ENCODE data around the gene AHSP.
"Not testable (repeated sequence)": the region's sequence is repeated elsewhere in the genome, so short reads cannot be mapped to it uniquely, and the experiment has no call there.

Gene AHSP

DNA sequence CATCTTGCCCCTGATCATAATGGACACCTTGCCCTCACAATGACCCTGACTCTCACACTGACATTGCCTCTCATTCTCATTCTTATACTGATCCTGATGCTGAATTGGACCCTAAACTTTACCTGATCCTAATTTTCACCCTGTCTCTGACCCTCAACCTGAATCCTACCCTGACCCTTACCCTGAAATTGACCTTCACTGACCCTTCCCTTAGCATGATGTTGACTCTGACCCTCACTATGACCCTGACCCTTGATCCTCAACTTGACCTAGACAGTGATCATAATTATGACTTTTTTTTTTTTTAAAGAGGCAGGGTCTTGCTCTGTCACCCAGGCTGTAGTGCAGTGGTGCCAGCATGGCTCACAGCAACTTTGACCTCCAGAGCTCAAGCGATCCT is 3.4 kb downstream of the AHSP start:
- DNase-seq (ENCODE audit: low read depth): no peak

DNA sequence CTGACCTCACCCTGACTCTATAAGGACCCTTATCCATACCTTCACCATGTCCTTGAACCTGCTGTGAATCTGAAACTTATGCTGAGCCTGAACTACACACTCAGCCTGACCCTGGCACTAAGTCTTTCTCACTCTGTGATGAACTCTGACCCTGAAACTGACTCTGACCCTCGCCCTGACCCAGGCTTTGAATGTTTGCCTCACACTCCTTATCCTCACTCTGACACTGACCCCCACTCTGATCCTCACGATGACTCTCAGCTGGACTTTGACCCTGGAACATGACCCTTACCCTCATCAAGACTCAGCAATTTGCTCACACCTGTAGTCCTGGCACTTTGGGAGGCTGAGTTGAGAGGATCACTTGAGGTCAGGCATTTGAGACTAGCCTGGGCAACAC is 4.4 kb downstream of the AHSP start:
- DNase-seq (ENCODE audit: low read depth): no peak

DNA sequence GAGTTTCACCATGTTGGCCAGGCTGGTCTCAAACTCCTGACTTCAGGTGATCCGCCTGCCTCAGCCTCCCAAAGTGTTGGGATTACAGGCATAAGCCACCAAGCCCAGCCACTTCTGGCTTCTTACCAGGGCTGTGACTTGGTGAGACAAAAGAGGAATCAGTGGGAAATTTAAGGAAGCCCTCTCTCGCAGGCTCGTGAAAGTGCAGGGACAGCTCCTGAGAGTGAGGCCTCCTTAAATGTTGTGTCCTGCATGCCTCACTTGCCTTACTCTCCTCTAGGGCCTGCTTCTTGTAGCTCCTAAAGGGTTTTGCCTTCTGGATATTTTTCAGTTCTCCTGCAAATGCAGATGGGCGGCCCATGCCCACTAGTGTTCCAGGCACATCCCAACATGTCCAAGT is 5.2 kb downstream of the AHSP start:
- no peak for DNase-seq (ENCODE audit: low read depth)

DNA sequence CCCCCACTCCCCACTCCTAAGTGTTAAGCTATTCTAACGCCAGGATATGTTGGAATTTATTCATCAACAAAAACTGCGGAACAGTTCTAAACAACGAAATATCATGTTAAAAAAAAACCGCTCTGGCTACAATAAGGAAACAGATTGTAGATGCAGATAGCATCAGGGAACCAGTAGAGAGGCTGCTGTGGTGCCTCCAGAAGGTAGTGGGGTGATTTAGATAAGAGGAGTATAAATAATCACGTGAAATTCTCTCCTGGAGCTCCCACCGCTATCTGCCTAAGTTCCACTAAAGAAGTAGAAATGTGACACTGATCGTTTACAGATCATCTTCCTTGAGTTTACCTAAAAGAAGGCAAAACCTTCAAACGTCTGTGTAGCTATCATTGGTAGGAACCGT is 8.0 kb downstream of the AHSP start:
- no peak for DNase-seq (ENCODE audit: low read depth)

DNA sequence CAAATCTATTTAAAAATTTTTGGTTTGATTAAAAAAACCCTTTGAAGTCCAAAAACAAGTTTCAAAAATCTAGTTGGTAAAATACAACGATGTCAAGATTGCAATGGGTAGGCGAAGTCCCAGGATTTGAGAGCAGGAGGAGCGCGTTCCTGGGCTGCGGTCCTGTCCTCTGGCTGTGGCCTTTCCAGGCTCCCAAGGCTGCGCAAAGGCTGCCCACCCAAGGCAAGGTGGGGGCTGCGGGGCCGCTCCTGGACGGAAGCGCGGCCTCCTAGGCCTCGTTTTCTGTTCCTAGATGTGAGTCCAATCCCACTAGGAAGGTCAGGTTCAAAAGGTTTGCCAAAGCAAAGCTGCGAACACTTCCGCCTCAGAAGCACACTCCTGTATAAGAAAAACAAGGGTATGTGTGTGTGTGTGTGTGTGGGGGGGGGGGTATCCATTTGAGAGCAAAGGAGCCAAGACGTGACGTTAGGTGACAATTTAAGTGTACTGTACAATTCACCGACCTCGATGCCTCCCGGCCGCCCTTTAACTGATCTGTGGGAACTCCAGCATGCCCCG is 9.2 kb downstream of the AHSP start:
- no peak for DNase-seq (ENCODE audit: low read depth)

DNA sequence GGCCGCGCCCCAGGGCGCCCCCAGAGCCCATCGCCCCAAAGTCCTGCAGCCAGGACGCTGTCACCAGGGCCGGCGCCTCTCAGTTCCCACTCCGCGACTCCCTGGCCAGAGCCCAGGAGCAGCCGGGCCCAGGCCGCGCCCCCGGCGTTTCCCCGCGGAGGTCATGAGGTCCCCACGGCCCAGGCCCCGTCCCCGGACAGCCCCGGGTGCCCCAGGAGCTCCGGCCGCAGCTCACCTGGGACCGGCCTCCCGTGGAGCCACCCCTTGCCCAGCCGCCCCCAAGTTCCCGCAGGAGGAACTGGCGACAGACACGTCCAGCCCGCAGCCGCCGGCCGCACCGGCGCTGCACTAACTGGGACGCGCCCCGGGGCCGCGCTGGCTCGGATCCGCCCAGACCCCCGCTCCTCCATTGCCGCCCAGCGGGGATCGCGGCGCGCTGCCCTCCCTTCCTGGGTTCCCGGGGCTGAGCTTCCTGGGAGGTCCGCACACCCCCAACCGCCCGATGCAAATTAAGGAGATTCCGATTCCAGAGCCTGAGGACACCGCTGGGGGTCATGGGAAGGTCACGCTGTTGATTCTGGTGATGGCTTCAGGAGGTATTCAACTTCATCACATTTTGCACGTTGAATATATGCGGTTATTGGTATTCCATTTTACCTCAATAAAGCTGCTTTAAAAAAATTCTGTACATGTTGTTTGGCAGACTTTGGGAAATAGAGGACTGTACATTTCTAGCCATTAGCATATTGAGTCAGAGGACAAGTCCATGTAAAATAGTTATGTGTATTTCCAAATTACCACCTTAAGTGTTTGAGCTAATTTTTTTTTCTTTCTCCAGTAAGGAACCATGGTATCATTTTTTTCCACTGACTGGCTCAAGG is 9.9 kb downstream of the AHSP start:
- DNase-seq (ENCODE audit: low read depth): no peak

DNA sequence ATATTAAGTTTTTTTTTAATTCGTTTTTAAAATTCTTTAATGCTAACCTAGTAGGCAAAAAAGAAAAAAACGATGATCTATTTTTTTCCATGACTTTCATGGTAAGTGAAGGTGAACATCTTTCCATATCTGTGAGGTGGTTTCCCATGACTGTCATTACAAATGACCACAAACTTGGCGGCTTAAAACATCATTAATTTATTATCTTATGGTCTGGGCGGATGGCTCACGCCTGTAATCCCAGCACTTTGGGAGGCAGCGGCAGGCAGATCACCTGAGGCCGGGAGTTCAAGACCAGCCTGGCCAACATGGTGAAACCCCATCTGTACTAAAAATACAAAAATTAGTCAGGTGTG is 10.5 kb downstream of the AHSP start:
- not testable (repeated sequence) for DNase-seq (ENCODE audit: low read depth)

DNA sequence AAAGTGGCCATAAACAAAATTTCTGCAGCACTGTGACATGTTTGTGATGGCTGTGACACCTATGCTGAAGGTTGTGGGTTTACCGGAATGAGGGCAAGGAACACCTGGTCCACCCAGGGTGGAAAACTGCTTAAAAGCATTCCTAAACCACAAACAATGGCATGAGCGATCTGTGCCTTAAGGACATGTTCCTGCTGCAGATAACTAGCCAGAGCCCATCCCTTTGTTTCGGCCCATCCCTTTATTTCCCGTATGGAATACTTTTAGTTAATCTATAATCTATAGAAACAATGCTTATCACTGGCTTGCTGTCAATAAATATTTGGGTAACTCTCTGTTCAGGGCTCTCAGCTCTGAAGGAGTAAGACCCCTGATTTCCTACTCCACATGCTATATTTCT is 12.1 kb downstream of the AHSP start:
- not testable (repeated sequence) for DNase-seq (ENCODE audit: low read depth)

DNA sequence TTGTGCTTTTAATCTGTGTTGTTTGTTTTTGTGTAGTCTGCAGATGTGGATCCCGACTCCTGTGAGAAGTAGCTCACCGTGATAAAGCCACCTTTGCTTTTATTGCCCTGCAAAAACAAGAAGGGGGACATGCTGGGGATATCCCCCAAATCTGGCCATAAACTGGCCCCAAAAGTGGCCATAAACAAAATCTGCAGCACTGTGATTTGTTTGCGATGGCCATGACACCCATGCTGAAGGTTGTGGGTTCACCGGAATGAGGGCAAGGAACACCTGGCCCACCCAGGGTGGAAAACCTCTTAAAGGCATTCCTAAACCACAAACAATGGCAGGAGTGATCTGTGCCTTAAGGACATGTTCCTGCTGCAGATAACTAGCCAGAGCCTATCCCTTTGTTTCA is 15.1 kb downstream of the AHSP start:
- DNase-seq (ENCODE audit: low read depth): no peak

DNA sequence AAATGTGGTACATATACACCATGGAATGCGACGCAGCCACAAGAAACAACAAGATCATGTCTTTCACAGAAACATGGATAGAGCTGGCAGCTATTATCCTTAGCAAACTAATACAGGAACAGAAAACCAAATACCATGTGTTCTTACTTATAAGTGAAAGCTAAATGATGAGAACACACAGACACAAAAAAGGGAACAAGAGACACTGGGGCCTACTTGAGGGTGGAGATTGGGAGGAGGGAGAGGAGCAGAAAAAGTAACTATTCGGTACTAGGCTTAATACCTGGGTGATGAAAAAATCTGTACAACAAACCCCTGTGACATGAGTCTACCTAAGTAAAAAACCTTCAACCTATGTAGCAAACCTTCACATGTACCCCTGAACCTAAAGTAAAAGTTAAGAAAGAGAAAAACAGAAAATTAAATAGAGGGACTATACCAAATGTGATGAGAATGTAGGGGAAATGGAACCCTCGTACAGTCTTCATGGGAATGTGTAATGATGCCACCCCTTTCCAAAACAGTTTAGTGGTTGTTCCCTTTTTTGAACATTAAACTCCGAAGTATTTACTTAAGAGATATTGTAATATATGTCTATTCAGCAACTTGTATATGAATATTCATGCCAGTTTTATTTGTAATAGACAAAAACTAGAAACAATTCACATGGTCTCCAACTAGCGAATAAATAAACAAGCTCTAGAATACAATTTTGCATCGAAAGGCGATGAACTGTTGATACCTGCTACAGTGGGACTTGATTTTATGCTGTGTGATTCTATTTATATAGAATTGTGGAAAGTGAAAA is 33.9 kb downstream of the AHSP start:
- no peak for DNase-seq (ENCODE audit: low read depth)

DNA sequence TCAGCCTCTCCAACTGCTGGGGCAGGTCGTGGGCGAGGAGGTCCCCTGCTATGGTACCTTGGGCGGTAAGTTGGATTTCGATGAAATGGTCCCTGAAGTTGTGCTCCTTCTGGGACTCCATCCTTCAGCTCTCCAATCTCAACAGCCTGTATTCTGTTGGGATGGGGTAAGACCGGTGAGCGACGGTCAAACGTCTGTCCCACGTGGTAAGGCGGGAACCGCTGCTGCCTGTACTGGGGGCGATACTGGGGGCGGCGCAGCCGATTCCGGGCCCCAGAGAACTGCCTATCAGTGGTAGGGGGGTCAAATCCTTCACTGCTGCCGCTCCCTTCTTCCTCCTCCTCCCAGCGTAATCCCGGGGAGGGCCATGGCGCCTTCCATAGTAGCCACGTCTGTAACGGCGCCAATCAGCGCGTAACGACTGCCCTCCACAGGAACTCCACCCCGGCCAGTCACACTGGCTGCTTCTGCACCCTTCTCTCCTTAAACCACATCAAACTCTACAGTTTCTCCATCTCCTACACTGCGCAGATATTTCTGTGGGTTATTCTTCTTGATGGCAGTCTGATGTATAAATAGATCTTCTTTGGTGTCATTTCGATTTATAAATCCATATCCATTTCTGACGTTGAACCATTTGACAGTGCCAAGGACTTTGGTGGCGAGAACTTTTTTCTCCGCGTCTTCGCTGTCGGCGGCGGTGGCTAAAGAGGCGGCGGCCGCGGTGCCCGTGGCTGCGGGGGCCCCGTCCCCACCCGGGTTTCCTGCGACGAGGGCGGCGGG is 41.1 kb downstream of the AHSP start:
- DNase-seq (ENCODE audit: low read depth): no peak

DNA sequence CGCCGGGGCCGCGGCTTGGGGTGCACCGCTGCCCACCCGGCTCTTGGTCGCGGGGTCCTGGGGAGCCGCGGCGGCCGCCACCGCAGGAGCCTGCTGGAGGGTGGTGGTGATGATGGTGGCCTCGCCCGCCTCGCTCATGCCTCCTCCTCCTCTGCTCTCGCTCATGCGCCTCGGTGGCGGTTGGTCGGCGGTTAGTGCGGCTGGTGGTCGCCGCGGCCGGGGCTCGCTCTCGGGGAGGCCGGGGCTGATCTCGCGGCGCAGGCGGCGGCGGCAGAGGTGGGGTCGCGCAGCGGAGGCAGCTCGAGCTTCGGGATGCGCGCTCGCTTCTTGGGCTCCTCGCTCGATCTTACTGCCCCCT is 41.6 kb downstream of the AHSP start:
- DNase-seq (ENCODE audit: low read depth): no peak

DNA sequence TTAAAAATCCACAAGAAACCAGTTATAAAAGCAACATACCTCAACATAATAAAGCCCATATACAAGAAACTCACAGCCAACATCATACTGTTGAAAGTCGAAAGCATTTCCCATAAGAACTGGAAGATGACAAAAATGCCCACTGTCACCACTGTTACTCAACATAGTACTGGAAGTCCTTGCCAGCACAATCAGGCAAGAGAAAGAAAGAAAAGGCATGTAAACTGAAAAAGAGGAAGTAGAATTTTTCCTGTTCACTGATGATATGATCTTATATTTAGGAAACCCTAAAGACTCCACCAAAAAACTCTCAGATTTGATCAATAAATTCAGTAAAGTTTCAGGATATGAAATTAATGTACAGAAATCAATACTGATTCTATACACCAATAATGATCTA is 45.1 kb downstream of the AHSP start:
- no peak for DNase-seq (ENCODE audit: low read depth)

DNA sequence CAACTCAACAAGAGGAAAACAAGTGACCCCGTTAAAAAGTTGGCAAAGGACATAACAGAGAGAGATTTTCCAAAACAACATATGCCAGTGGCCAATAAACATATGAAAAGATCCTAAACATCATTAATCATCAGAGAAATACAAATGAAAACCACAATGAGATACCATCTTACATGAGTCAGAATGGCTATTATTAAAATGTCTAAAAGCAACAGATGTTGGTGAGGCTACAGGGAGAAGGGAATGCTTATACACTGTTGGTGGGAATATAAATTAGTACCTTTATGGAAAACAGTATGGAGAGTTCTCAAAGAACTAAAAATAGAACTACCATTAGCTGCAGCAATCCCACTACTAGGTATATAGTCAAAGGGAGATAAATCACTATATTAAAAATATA is 46.5 kb downstream of the AHSP start:
- DNase-seq (ENCODE audit: low read depth): not testable (repeated sequence)

DNA sequence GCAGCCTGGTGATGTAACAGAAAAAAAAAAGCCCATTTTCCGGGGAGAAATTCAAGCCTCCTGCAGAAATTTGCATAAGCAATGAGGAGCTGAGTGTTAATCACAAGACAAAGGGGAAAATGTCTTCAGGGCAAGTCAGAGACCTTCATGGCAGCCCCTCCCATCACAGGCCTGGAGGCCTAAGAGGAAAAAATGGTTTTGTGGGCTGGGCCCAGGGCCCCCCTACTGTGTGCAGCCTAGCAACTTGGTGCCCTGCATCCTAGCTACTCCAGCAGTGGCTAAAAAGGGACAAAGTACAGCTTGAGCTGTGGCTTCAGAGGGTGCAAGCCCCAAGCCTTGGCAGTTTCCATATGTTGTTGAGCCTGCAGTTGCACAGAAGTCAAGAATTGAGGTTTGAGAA is 49.7 kb downstream of the AHSP start:
- DNase-seq (ENCODE audit: low read depth): no peak
